ENCODE results near the gene BAIAP2L2.

The BAIAP2L2 gene

DNA sequence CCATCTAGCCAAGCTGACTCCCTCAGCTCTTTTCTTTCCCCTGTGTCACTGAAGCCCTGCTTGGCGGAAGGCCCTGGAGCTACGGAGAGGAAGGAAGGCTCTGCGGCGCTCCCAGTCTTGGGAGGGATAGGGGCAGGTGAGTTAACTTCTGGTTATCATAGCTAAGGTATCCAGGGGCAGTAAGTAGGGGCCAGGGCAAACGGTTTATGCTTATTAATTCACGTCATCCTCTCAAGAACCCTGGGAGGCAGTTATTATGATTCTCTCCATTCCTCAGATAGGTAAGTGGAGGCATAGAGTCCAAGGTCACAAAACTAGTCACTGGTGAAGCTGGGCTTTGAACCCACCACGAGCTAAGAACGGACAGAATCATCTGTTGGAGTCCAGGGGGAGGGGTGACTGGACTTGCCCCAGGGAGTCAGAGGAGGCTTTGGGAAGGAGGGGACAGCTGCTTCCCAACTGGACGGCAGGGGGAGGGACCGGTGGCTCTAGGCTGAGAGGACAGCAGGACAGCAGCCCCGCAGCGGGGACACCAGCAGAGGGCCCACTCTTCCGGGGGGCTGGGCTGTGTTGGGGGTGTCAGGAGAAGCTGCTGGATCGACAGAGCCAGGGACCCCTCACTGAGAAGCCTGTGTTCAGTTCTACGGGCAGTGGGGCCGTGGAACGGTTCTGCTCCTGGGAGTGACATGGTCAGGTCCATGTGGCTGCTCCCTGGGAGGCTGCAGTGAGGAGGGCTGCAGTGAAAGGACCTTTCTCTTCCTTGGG is 3.5 kb downstream of the BAIAP2L2 start:
- DNase-seq: no peak

DNA sequence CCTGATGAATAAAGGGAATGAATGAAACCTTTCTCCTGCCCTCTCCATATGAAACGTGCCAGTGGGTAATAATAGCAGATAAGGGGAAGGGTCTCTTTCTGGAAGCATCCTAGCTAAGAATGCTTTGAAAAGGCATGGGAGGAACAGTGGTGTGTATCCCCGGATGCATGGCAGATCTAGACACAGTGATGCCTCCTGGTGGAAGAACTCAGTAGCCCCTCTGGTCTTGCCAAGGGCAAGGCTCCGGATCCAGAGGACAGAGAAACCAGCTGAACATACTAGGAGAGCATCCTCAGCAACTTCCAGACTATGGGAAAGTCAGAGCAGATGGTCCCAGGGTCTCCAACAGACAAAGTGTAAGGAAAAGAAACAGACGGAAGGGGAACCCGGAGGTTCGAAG is 6.4 kb downstream of the BAIAP2L2 start:
- no peak for DNase-seq

DNA sequence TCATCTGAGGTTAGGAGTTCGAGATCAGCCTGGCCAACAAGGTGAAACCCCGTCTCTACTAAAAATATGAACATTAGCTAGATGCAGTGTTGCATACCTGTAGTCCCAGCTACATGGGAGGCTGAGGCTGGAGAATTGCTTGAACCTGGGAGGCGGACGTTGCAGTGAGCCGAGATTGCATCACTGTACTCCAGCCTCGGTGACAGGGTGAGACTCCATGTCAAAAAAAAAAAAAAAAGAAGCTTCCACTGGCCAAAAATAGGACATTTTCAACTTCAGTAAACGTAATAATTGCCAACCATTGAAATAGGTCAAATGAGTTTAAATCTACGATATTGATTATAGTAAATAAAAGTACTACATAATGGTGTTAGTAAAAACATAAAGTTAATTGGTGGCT is 6.8 kb downstream of the BAIAP2L2 start:
- no peak for DNase-seq

DNA sequence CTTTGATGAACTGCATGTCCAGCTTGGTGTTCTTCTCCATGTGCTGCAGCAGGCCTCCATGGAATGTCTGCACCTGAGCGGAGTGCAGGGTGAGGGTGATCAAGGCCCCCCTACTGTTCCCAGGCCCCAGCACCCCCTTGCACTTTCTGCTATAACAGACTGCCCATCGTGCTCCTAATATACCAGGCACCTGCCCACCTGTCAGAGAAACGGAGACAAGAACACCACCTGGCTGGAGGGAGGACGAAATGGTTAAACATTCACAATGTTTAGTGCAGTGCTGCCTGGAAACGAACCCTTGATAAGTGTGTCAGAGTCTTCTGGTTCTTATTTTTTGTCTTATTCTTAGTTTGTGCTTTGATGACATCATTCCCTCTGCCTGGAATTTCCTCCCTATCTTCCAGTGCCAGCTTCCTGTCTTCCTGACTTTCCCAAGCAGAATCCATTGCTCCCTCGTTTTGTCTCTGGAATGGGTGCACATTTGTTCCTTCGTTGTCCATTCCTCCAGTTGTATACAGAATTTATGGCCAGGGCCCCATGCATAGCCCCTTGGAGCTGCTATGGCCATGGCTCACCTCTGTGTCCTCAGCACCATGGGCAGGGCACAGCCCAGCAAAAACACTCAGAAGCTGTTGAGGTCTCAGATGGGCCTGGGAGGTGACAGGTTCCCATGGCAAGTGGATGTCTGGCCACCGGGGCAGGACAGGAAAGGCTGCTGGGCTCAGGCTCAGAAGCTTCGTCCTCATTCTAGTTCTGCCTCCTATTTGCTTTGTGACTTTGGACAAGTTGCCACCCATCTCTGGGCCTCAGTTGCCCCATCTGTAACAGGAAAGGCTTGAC is 11.9 kb downstream of the BAIAP2L2 start:
- DNase-seq: no peak

DNA sequence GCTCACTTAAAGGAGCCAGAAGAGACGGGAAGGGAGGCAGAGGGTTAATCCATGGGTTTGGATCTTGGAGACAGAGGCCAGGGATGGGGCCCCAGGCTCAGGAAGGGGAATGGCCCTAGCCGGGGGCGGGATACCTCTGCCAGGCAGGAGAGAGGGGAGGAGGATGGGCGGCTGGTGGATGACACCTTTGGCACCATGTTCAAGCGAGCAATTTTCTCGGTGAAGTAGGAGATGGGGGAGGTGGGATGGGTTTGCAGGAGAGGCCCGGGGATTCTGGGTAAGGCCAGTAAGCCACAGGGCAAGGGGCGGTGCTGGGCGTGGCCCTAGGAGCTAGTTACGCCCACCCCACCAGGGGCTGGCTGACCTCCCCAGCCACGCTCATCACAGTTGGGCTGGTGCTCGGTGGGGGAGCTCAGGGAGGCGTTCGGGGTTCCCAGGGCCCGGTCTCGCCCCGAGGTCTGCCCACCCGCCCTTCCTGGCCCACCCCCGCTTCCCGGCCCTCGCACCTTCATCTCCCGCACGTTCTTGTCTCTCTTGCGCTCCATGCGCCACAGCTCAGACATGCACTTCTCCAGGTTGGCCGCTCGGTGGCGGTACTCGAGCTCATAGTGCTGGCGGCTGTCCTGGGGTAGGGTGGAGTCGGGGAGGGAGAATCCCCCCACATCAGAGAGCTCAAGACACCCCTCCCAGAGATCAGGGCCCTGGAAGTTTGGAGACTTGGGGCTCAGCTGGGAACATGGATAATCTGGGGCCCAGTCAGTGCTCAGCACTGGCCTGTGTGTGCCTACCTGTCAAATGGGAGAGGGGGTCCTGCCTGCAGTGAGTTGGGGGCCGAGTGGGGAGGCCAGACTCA is 12.7 kb downstream of the BAIAP2L2 start:
- DNase-seq: no peak

DNA sequence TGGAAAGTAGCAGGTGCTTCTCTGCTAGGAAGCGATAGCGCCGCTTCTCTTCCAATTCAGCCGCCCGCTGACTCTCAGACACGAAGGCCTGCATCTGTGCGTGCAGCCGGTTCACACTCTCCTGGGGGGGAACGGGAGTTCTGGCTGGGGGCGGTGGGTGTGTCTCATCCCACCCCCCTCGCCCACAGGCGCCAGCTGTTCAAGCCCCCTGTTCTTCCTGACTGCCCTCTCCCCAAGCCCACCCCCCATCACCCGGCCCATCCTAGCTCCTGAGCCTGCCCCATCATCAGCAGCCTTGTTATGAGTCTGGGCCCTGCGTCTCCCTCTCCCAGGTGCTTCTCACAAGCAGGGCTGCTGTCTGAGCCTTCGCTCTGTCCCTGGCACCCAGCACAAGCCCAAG is 13.4 kb downstream of the BAIAP2L2 start:
- DNase-seq: no peak

DNA sequence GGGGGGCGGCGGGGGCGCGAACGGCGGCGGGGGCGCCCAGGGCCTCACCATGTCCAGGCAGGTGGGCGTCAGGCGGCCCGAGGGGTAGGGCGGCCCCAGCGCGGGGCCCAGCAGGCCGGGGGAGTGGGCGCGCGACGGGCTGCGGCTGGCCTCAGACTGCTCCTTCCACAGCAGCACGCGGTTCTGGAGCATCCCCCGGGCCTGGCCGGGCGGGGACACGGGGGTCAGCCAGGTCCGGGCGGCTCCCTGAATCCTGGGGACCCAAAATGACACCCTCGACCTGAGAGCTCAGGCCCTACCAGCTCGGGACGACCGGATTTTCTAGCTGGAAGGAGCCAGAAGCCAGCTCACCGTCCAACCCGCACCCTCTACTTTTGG is 21.0 kb downstream of the BAIAP2L2 start:
- no peak for DNase-seq

DNA sequence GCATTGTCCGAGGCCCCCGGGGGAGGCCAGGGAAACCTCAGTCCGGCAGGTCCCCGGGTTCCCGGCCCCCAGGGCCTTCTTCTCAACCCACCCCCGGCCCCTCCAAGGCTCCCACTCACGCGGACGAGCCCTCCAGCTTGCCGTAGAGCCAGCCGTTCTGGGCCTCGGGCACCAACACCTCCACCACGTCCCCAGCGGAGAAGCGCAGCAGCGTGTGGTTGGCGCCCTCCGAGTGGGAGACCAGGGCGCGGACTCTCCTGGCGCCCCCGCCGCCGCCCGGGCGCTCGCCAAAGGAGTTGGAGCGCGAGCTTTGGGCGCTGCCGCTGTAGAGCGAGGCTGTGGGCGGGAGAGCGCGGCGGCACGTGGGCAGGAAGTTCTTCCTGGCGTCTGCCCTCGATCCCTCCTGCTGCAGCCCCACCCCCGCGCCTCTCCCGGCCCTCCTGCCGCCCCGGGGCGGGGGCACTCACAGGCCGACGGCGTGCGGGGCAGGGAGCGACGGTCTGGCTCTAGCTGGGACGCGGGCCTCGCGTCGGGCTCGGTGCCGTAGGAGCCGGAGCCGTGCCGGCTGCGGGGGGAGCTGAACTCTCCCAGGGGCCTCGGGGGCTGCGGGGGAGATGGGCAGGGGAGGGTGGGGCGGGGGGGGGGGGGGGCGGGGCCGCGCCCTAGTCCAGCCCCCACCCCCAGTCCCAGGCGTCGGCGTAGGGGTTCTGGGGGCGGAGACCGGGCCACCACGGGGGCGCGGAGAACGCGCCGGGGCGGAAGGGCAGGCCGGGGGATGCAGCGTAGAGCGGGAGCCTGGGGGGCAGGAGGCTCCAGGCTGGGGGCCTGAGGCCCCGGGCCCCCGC is 21.6 kb downstream of the BAIAP2L2 start:
- no peak for DNase-seq

DNA sequence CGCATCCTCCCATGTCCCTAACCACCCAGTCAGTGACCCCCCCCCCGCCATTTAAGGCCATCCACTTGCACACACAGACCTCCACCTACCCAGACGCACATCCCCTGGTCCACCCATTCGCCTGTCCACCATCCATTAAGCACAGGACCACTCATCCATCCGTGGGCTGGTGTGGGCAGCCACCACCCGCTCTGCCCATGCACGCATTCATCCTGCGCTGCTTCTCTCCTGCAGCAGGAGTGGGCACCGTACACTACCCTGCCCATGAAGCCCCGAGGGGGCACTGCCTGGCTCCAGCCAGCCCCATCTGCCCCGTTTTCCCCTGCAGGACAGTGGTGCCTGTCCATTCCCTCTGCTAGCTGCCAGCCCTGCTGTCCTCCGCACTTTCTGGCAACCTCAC is 22.6 kb downstream of the BAIAP2L2 start:
- no peak for DNase-seq

DNA sequence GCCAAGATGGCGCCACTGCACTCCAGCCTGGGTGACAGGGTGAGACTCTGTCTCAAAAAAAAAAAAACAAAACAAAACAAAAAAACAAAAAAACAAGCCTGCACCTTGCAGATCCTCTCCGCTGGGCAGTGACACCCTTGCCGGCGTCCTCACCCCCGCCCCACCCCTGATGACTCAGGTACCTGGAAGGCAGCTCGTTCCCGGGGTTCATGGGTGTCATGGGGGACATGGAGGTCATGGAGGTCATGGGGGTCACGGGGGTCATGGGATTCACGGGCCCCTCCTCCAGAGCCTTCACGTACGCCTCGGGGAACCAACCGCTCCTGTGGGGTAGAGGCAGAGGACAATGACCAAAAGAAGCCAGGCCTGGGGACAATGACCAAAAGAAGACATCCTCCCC is 23.5 kb downstream of the BAIAP2L2 start:
- DNase-seq: no peak

DNA sequence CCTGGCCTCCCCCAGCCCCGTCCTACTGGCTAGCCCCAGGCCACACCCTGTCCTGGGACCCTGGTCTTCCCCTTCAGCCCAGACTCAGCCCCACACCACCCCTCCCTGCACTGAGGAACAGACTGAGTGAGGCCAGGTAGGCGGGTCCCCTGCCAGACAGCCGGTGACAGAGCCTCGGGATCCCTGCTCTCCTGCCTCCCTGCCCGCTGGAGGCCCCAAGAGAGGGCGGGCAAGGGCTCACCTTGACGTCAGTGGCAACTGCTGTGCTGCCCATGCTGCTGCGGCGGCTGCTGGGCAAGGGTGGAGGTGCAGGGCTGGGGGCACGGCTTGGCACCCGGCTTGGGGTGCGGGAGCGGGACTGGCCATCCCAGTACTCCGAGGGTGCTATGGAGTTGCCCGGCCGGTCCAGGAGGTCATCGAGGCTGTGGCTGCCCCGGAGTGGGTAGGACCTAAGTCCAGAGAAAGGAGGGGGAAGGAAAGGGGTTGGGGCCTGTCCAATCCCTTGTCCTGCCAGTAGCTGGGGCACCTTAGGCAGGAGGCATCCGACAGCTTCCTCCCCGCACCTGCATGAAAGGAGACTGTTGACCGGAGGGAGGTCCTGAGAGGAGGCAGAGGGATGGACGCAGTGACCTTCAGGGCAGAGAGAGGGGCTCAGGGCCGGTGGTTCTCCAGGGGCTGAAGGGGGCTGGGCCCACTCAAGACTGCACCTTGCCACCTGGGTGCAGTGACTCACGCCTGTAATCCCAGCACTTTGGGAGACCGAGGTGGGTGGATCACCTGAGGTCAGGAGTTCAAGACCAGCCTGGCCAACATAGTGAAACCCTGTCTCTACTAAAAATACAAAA is 24.3 kb downstream of the BAIAP2L2 start:
- DNase-seq: no peak

DNA sequence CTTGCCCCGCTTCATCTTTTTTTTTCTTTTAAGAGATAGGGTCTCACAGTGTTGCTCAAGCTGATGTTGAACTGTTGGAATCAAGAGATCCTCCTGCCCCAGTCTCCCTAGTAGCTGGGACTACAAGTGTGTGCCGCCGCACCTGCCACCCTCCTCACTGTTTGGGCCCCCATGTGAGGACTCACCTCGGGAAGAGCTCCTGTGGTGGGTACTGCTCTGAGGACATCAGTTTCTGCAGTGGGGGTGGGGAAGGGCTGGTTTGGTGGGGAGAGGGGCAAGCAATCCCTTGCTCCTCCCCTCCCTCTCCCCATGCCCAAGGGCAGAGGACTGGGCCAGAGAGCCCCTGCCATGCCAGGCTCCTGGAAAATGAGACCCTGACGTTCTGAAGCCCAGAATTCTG is 25.0 kb downstream of the BAIAP2L2 start:
- no peak for DNase-seq

DNA sequence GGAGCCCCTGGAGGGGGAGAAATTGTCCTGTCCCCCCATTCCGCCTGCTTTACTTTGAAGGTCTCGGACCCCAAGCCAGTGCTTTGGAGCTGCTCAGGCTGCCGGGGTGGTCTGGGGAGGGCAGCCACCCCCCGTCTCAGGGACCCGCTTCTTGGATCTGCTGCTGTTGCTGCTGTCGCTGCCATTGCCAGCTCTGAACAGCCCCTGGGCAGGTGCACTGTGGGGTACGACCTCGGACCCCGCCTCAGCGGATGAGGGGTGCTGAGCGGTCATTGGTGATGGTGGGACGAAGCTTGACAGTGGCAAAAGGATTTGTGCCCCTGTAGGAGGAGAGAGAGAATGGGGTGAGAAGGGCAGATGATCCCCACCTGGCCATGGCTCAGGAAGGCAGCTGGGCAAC is 25.4 kb downstream of the BAIAP2L2 start:
- no peak for DNase-seq

DNA sequence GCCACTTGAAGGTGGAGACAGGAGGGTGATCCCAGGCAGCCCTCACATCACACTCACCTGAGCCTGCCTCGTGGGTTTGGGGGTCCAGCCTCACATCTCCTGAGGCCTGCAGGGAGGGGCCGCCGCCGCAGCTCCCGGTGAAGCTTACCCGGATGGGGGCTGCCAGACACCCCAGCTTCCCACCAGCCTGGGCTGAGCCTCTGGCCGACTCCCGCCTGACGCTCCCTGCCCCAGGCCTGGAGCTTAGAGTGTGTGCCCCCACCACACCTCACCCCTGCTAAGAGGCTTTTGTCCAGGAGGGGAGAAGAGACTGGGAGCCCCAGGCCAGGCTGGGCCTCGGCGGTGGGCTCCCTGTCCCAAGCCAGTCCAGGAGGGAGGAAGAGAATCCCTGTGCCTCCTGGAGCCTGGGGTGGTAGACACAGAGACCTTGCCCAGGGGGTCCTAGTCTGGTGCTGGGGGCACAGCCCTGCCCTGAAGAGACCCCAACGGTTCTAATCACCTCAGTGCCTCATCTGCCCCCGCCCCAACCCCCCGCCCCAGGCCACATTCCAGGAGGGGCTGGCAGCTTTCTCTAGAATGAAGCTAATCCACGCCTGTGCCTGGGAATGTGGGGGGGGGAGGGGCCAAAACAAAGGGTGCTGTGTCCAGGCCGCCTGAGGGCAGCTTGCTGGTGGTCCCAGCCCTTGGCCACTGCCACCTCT is 26.4 kb downstream of the BAIAP2L2 start, which contains the start of gene SLC16A8:
Gene SLC16A8 (minus strand): TSS at position 254 of the 701 bp plus-strand sequence. CDS start 1,311 bp downstream, outside the sequence.
- no peak for DNase-seq

DNA sequence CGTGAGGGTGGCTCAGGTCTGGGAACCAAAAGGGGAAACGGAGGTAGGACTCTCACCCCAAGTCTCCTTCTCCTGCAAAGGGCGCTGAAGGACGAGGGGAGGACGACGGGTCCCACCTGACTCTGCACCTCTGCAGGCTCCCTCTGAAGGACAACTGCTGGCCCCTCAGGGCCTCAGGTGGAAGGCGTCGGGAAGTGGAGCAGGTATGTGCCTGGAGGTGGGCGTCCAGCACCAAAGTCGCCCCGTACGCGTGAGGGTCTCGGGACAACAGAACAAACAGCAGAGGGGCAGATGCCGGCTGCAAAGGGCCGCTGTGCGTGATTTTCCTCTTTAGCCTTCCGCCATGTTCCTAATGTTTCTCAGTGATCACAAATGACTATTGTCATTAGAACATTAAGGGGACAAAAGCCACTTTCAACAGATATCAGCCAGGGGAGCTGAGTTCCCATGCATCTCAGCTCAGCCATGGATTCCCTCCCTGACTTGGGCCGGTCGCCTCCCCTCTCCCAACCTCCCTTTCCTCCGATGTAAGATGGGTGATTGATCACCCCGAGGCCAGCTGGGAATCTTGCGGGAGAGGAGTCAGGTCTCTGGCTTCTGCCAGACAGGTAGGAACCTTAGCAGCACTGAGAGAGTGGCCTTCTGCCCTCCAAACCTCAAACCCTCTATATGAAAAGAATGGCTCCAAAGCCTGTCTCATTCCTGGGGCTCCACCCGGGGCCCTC is 27.3 kb downstream of the BAIAP2L2 start:
- no peak for DNase-seq

DNA sequence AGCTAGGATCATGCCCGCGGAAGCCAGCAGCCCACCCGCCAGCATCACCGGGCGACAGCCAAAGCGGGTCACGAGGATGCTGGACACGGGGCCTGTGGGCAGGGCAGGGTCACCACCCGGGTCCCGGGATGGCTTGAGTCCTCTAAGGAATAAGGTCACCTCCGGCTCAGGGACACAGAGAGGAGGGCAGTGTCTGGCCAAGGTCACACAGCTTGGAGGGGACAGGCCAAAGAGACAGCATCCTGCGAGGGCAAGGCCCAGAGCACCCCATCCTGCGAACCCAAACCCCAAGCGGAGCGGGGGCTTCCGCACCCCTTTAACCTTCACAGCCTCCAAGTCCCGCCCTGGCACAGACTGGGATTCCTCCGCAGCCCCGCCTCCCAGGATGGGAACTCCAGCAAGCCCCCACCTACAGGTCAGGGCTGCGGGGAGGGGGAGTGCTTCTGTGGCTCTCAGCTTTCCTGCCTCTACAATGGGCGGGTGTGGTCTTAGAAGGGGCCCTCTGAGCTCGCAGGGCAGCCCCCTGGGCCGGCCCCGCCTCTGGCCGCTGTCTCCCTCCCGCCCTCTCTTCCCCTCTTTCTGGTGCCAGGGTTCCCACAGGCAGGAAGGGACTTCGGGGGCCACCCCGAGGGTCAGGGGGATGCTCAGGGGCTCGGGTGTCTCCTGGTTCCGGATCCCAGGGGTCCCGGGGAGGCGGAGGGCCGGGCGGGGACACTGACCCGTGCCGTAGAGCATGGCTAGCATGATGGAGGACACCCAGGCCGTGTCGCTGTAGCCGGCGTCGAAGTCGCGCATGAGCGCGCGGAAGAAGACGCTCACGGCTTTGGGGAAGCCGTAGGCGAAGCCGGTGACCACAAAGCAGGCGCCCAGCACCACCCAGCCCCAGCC is 28.3 kb downstream of the BAIAP2L2 start:
- no peak for DNase-seq

DNA sequence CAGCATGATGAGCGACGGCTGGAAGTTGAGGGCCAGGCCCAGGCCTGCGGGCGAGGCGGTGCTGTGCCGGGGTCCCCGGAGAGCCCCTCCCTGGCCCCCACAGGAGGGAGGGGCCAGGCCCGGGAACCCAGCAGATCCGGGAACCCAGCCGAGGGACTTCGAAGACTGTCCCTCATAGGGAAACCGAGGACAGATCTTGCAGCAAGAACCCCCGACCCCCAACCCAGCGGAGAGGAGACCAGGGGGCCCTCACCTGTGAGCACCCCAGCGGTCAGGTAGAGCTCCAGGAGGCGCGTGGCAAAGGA is 28.9 kb downstream of the BAIAP2L2 start:
- DNase-seq: no peak

DNA sequence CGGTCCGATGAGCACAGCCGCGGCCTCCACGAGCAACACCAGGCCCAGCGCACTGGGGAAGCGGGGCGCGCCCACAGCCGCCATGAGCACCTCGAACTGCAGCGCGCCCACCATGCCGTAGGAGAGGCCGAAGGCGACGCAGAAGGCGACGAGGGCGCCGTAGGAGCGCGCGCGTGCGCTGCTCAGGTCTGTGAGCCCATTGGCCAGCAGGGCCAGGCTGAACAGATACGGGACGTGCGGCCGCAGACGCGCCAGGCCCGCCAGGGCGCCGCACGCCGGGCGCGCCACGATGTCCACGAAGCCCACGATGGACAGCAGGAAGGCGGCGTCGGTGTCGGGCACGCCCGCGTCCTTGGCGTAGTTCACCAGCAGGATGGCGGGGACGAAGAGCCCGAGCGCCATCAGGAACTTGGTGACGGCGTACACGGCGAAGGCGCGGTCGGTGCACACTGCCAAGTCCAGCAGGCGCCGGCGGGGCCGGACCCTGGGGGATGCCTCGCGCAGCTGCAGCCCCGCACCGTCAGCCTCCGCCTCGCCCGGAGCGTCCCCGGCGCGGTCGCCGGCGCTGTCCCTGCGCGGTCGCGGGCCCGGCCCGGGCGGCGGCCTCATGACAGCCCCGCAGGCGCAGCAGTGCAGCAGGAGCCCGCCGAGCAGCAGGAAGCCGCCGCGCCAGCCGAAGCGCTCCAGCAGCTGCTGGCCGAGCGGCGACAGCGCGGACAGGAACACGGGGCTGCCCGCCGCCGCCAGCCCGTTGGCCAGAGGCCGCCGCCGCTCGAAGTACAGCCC is 29.4 kb downstream of the BAIAP2L2 start:
- DNase-seq: no peak

All from NCI-H2171 (cell line).